Heart left ventricle (tissue), 13 donors: Measurements from ENCODE around the gene PTH2R.
"Not testable (repeated sequence)": the region's sequence is repeated elsewhere in the genome, so short reads cannot be mapped to it uniquely, and the experiment has no call there.

Source experiments
- POLR2A ChIP-seq, 2 donors: fragments of 450-650 bp; IDR thresholded peaks; one replicate each; pipeline ENCODE4 v1.6.1; 2017; ENCODE audit warnings: antibody characterized with exemption in 2 of 2, mild to moderate bottlenecking in 2 of 2, moderate library complexity in 2 of 2
- TF ChIP-seq, protein P1 (sequence below), 12 donors: fragments of 200-600 bp; sonication (generic) in 4 of 12; IDR thresholded peaks; one replicate each; pipeline versions ENCODE4 v1.5.0 to v1.8.0; 2018 to 2022; ENCODE audit warnings: antibody characterized with exemption in 12 of 12, mild to moderate bottlenecking in 5 of 12
- donor health status: ischemic (EF 13 %, LVEDD 7.1; RV severe dilation, severe dysfunction).
- donor health status: DM: no; HTN: yes; CAD: no.
- donor health status: DM: no; HTN: no; CAD: no.
- donor health status: ischemic (EF 25% LVEDD 6.9; RV normal size, moderate dysfunction).
- donor health status: ischemic (EF 25% LVEDD 5.7; RV mildly dilated, moderate dysfunction).
- donor health status: ischemic (EF 35%, LVEDD 5.7; RV mildly dilated, moderate dysfunction).
- donor health status: nonischemic (EF 11% LVEDD 7.7; RV severe dilation, severe dysfunction).
- donor health status: DM: yes; HTN: yes; CAD: no.
- donor health status: PGD.
- donor health status: ischemic (EF 29% LVEDD 5.4; RV normal size, mild dysfunction).
- donor health status: nonischemic (EF 23%, LVEDD 6.1; RV moderate dilation, normal function).

DNA sequence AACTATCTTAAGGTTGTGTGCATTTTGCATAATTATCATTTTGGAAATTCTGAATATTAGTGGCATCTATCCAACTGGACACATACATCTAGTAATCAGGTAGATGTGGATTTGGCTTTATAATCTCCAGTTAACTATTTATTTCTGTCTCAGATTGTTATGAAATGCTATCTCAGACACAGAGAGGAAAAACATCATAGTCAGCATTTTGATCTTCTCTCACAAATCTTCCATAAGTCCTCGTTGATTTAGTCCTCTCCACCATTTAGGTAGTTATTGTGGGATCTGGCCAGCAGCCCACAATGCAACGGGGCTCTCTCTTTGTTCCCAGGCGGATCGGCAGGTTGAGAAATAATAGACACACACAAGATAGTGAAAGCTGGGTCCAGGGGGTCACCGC, 75.4 kb downstream of the PTH2R start:
- TF ChIP-seq, protein P1, sequence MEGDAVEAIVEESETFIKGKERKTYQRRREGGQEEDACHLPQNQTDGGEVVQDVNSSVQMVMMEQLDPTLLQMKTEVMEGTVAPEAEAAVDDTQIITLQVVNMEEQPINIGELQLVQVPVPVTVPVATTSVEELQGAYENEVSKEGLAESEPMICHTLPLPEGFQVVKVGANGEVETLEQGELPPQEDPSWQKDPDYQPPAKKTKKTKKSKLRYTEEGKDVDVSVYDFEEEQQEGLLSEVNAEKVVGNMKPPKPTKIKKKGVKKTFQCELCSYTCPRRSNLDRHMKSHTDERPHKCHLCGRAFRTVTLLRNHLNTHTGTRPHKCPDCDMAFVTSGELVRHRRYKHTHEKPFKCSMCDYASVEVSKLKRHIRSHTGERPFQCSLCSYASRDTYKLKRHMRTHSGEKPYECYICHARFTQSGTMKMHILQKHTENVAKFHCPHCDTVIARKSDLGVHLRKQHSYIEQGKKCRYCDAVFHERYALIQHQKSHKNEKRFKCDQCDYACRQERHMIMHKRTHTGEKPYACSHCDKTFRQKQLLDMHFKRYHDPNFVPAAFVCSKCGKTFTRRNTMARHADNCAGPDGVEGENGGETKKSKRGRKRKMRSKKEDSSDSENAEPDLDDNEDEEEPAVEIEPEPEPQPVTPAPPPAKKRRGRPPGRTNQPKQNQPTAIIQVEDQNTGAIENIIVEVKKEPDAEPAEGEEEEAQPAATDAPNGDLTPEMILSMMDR (IDR thresholded peaks at IDR 0.05) = not testable (repeated sequence)
- TF ChIP-seq POLR2A (IDR thresholded peaks at IDR 0.05) = not testable (repeated sequence)
